ENCODE results near the gene ANKRD34A. TPM values are rescaled to one million over a fixed set of nuclear protein-coding genes. Genes with fewer than 3 reads are reported as not detected.

The ANKRD34A gene
- total RNA-seq, 1 experiment from 2014 or later, result 0.20 TPM

Other genes with a start within 250 kb of the ANKRD34A start
- not detected in 2 replicates for gene CD160, start 245.1 kb downstream of the ANKRD34A start, total RNA-seq (2014; rRNA removed; shearing (Covaris generic))
- 6.5 and 9.9 TPM in 2 replicates for gene RNF115, start 140.5 kb downstream of the ANKRD34A start, total RNA-seq (2014; rRNA removed; shearing (Covaris generic))
- gene POLR3C, start 140.4 kb downstream of the ANKRD34A start, total RNA-seq (2014; rRNA removed; shearing (Covaris generic)), result 14.8 and 19.7 TPM in 2 replicates
- 0.63 and 1.6 TPM in 2 replicates for gene NUDT17, start 118.9 kb downstream of the ANKRD34A start, total RNA-seq (2014; rRNA removed; shearing (Covaris generic))
- gene PIAS3, start 105.5 kb downstream of the ANKRD34A start, total RNA-seq (2014; rRNA removed; shearing (Covaris generic)), result 15.8 and 25.2 TPM in 2 replicates
- 0.29 and 0.46 TPM in 2 replicates for gene ANKRD35, start 78.7 kb downstream of the ANKRD34A start, total RNA-seq (2014; rRNA removed; shearing (Covaris generic))
- 0.08 and 0.10 TPM in 2 replicates for gene ITGA10, start 54.5 kb downstream of the ANKRD34A start, total RNA-seq (2014; rRNA removed; shearing (Covaris generic))
- gene PEX11B, start 45.9 kb downstream of the ANKRD34A start, total RNA-seq (2014; rRNA removed; shearing (Covaris generic)), result 10.5 and 11.1 TPM in 2 replicates
- 88.3 and 93.5 TPM in 2 replicates for gene RBM8A, start 37.1 kb downstream of the ANKRD34A start, total RNA-seq (2014; rRNA removed; shearing (Covaris generic))
- gene LIX1L, start 6.6 kb downstream of the ANKRD34A start, total RNA-seq (2014; rRNA removed; shearing (Covaris generic)), result 2.5 and 3.0 TPM in 2 replicates
- 7.1 and 7.4 TPM in 2 replicates for gene POLR3GL, start 115 bp upstream of the ANKRD34A start, total RNA-seq (2014; rRNA removed; shearing (Covaris generic))
- gene TXNIP, start 32.0 kb upstream of the ANKRD34A start, total RNA-seq (2014; rRNA removed; shearing (Covaris generic)), result 30.1 and 46.6 TPM in 2 replicates
- not detected in 2 replicates for gene HJV, start 57.2 kb upstream of the ANKRD34A start, total RNA-seq (2014; rRNA removed; shearing (Covaris generic))
- 0.20 and 0.37 TPM in 2 replicates for gene NBPF10, start 180.2 kb upstream of the ANKRD34A start, total RNA-seq (2014; rRNA removed; shearing (Covaris generic))

Data from HT-29 (cell line).